Astrocyte of the spinal cord (primary cell): ENCODE results near the gene TENT5C.

ENCODE experiments used
- DNase-seq: peaks from one replicate; pipeline ENCODE4 v3.0.0; 2011; ENCODE audit warnings: low read depth, low spot score
- H3K4me3 ChIP-seq: 2 replicates; pipeline ENCODE4 v1.5.1; 2011; ENCODE audit warnings: low read depth, mild to moderate bottlenecking, low read length, moderate library complexity
- in situ Hi-C: cut with HindIII; loops from 2 replicates; pipeline ENCODE4 v1.10.0; 2017; ENCODE audit warnings: low sequenced_read_pairs
- TF ChIP-seq, protein P1 (sequence below): IDR thresholded peaks from 2 replicates; pipeline ENCODE4 v1.5.1; 2012; ENCODE audit warnings: low read depth, mild to moderate bottlenecking, low read length, inconsistent platforms

Gene TENT5C

DNA sequence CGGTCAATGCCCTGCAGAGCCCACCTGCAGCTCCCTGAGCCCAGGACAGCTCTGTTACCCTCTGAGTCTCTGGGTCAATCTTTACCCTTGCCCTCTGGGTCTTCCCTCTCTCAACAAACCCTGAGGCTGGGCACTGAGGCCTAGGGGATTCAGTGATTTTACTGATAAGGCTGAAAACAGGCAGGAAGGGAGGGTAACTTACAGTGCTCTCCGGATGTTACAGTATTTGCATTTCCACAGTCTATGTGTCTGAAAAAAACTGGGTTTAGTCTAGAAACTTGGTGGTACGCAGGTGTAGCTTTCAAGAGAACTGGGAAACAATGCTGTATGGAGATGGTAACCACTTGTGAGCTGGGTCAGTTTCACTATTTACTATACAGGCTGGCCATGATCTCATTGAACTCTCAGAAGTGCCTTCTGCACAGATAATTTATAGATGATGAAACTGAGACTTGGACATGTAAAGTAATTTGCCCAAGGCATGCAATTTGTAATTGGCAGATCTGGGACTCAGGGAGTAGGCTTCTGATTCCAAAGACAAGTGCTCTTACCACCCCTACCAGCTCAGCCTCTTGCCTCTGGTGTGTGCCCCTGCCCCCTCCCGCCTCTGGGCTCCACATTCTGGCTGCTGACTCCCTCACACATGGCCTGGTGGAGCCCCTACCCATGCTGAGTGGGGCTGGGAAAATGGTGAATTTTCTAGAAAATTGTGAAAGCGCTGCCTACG lies 48.8 kb downstream of the TENT5C start:
- DNase-seq = no peak
- in situ Hi-C loops = no loop called here
- TF ChIP-seq, protein P1, sequence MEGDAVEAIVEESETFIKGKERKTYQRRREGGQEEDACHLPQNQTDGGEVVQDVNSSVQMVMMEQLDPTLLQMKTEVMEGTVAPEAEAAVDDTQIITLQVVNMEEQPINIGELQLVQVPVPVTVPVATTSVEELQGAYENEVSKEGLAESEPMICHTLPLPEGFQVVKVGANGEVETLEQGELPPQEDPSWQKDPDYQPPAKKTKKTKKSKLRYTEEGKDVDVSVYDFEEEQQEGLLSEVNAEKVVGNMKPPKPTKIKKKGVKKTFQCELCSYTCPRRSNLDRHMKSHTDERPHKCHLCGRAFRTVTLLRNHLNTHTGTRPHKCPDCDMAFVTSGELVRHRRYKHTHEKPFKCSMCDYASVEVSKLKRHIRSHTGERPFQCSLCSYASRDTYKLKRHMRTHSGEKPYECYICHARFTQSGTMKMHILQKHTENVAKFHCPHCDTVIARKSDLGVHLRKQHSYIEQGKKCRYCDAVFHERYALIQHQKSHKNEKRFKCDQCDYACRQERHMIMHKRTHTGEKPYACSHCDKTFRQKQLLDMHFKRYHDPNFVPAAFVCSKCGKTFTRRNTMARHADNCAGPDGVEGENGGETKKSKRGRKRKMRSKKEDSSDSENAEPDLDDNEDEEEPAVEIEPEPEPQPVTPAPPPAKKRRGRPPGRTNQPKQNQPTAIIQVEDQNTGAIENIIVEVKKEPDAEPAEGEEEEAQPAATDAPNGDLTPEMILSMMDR = no peak
- no peak overlapping the region for H3K4me3 ChIP-seq

DNA sequence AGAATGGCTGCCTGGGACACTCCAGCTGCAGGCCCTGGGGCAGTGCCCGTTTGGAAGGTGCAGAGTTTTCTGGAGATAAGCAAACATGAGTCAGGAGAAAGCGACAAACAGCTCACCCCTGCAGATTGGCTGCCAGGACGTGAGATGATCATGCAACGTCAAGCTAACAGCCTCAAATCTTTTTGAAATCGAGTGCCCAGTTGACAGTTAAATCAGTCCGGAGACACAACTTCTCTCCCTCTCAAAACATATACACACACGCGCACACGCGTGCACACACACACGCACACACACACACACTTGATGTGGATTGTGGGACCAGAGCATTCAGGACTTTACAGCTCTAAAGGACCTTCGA lies 49.4 kb downstream of the TENT5C start:
- in situ Hi-C loops = no loop called here
- TF ChIP-seq, protein P1 = no peak
- H3K4me3 ChIP-seq = no peak overlapping the region
- no peak for DNase-seq

DNA sequence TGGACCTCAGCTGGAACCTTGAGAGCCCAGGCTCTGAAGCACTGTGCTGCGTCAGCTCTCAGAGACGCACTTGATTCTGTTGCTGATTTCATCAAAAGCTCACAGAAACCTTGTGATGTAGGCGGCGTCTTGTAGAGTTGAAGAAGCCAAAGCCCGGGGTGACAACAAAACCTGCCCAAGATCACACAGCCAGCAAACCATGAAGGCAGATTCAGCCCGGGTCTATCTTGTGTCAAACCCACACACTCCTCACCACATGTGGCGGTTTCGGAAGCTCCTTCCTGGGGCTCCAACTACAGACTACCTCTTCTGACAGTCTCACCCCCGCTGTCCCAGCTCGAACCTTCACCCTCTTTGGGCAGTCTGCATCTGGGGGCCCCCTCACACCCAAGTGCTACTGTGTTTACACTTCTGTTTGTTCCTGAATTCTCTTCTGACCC lies 50.4 kb downstream of the TENT5C start:
- in situ Hi-C loops = no loop called here
- TF ChIP-seq, protein P1 = no peak
- DNase-seq = no peak
- H3K4me3 ChIP-seq = no peak overlapping the region

DNA sequence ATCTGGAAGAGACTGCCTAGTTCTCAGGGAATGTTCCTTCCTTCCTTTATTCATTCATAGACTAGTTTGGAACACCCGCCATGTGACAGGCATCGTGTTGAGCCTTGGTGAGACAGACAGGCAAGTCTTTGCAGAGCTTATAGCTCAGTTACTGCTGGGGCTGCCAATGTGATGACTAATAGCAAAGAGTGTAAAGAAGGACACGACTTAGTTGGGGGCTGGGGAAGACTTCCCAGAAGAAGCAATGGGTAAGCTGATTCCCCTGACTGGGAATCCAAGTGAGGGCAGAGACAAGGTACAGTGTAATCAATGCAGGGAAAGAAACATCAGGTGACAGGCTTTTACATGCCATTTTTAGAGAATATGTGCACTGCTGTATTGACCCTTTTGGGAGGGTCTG lies 51.2 kb downstream of the TENT5C start:
- DNase-seq = peak; percentile 77
- H3K4me3 ChIP-seq = no peak overlapping the region
- in situ Hi-C loops = no loop called here
- TF ChIP-seq, protein P1 = no peak

DNA sequence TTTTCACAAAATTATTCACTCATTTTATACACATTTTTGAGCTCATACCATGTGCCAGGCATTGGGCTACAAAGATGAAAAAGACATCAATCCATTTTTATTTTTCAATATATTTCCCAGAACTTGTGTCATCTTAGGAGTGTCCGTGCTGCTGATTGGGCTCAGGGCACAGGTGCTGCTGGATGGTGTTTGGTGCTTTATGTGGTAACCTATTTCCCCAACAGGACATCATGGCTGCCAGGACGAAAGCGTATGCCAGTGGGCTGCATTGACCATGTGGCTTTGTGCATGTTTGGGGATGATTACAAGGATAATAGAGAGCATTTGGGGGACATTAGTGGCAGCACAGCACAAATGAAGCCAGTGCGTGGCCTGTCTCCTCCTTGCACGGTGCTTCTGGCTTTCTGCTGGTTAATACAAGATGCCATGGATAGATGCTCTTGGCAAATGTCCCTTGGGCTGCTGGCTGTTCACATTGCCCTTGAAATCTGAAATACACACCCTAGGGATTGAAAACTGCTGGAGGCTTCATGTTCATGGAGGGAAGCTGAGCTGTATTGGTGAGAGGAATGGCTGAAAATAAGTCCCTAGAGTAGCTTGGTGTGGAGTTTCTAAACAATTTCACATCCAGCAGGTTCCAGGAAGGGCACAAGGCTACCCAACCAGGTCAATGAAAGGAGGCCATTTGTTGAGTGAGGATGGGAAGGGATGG lies 52.3 kb downstream of the TENT5C start:
- H3K4me3 ChIP-seq = no peak overlapping the region
- TF ChIP-seq, protein P1 = no peak
- DNase-seq = no peak
- in situ Hi-C loops = no loop called here

DNA sequence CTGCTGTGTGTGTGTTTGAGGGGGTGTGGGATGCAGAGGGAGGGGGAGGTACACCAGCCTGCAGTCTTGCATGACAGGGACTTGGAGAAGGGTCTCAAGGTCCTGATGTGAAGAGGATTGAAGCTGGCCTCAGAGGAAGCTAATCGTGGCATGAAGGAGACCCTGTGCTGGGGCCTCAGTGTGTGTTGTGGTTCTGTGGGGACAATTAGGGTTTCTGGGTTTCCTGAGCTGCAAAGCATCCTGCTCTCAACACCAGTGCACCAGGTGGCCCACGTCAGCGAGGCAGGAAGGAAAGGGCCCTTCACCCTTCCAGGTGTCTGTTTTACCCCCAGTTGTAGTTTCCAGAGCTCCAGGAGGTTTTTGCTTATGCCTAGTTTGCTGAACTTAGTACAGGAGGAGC lies 52.8 kb downstream of the TENT5C start:
- no peak overlapping the region for H3K4me3 ChIP-seq
- DNase-seq = no peak
- in situ Hi-C loops = no loop called here
- TF ChIP-seq, protein P1 = no peak
